H9 (cell line): ENCODE results near the gene KCNIP4. TPM values are rescaled to one million over a fixed set of nuclear protein-coding genes. Genes with fewer than 3 reads are reported as not detected.

ENCODE experiments used
- DNase-seq: peaks from one replicate; pipeline ENCODE4 v3.0.0-alpha.2; 2017
- H2AFZ ChIP-seq: one replicate; pipeline ENCODE4 v1.6.1; 2013; ENCODE audit warnings: mild to moderate bottlenecking, low read length, control low read depth, moderate library complexity
- H2AK5ac ChIP-seq: 2 replicates; pipeline ENCODE4 v1.6.1; 2013; ENCODE audit warnings: low read length, control low read depth, mixed read lengths; ENCODE audit not compliant: insufficient read length
- H2BK120ac ChIP-seq: one replicate; pipeline ENCODE4 v1.6.1; 2013; ENCODE audit warnings: low read depth, mild to moderate bottlenecking, low read length, control low read depth, inconsistent platforms; ENCODE audit not compliant: poor library complexity, severe bottlenecking
- H2BK12ac ChIP-seq: 2 replicates; pipeline ENCODE4 v1.6.1; 2013; ENCODE audit warnings: low read length, control low read depth, mixed read lengths, low read depth; ENCODE audit not compliant: insufficient read length
- H2BK15ac ChIP-seq: 2 replicates; pipeline ENCODE4 v1.6.1; 2013; ENCODE audit warnings: low read depth, low read length, control low read depth
- H2BK20ac ChIP-seq: one replicate; pipeline ENCODE4 v1.6.1; 2013; ENCODE audit warnings: low read depth, mild to moderate bottlenecking, low read length, control low read depth, inconsistent platforms; ENCODE audit not compliant: poor library complexity, severe bottlenecking
- H2BK5ac ChIP-seq: 2 replicates; pipeline ENCODE4 v1.6.1; 2013; ENCODE audit warnings: low read length, control low read depth, mixed read lengths; ENCODE audit not compliant: insufficient read length
- H3K14ac ChIP-seq: 2 replicates; pipeline ENCODE4 v1.6.1; 2013; ENCODE audit warnings: low read length, control low read depth; ENCODE audit not compliant: insufficient read depth
- H3K18ac ChIP-seq: 2 replicates; pipeline ENCODE4 v1.6.1; 2013; ENCODE audit warnings: low read depth, mild to moderate bottlenecking, mixed read lengths, low read length, control low read depth; ENCODE audit not compliant: insufficient read length
- H3K23ac ChIP-seq: 2 replicates; pipeline ENCODE4 v1.6.1; 2013; ENCODE audit warnings: low read length, control low read depth, mixed read lengths, low read depth; ENCODE audit not compliant: insufficient read length
- H3K23me2 ChIP-seq: 2 replicates; pipeline ENCODE4 v1.6.1; 2013; ENCODE audit warnings: low read depth, mild to moderate bottlenecking, mixed read lengths, low read length, control low read depth; ENCODE audit not compliant: insufficient read length, poor library complexity, severe bottlenecking
- H3K27ac ChIP-seq: 2 replicates; pipeline ENCODE4 v1.5.1; 2013; ENCODE audit warnings: low read length, control low read depth, mixed read lengths, low read depth; ENCODE audit not compliant: insufficient read length
- H3K27me3 ChIP-seq: 2 replicates; pipeline ENCODE4 v1.6.1; 2013; ENCODE audit warnings: low read length, control low read depth, inconsistent platforms; ENCODE audit not compliant: insufficient read depth
- H3K4ac ChIP-seq: 2 replicates; pipeline ENCODE4 v1.6.1; 2013; ENCODE audit warnings: low read depth, mild to moderate bottlenecking, control low read depth, inconsistent platforms, low read length, moderate library complexity
- H3K4me1 ChIP-seq: 2 replicates; pipeline ENCODE4 v1.6.1; 2013; ENCODE audit warnings: low read length, control low read depth, inconsistent platforms; ENCODE audit not compliant: insufficient read depth
- H3K4me2 ChIP-seq: 2 replicates; pipeline ENCODE4 v1.6.1; 2013; ENCODE audit warnings: low read length, control low read depth, mixed read lengths; ENCODE audit not compliant: insufficient read length, insufficient read depth
- H3K56ac ChIP-seq: 2 replicates; pipeline ENCODE4 v1.6.1; 2013; ENCODE audit warnings: low read depth, mild to moderate bottlenecking, mixed read lengths, low read length, control low read depth; ENCODE audit not compliant: insufficient read length
- H3K79me1 ChIP-seq: 2 replicates; pipeline ENCODE4 v1.6.1; 2013; ENCODE audit warnings: low read depth, mild to moderate bottlenecking, moderate library complexity, low read length, control low read depth, inconsistent platforms; ENCODE audit not compliant: insufficient read depth, poor library complexity, severe bottlenecking
- H3K79me2 ChIP-seq: 2 replicates; pipeline ENCODE4 v1.6.1; 2013; ENCODE audit warnings: low read length, control low read depth, inconsistent platforms; ENCODE audit not compliant: insufficient read depth
- H3K9ac ChIP-seq: 2 replicates; pipeline ENCODE4 v1.6.1; 2013; ENCODE audit warnings: low read length, control low read depth, mixed read lengths; ENCODE audit not compliant: insufficient read length; ENCODE audit errors: extremely low read depth
- H3K9me3 ChIP-seq: one replicate; pipeline ENCODE4 v1.6.1; 2013; ENCODE audit warnings: low read depth, low read length, inconsistent platforms; ENCODE audit not compliant: control insufficient read depth
- H3T11ph ChIP-seq: one replicate; pipeline ENCODE4 v1.6.1; 2013; ENCODE audit warnings: mild to moderate bottlenecking, low read length, control low read depth, inconsistent platforms
- H4K20me1 ChIP-seq: one replicate; pipeline ENCODE4 v1.6.1; 2013; ENCODE audit not compliant: control insufficient read depth, insufficient read length, insufficient read depth
- H4K5ac ChIP-seq: 2 replicates; pipeline ENCODE4 v1.6.1; 2013; ENCODE audit warnings: low read depth, mild to moderate bottlenecking, mixed read lengths, low read length, control low read depth; ENCODE audit not compliant: insufficient read length
- H4K8ac ChIP-seq: replicated peaks from 2 replicates; pipeline ENCODE4 v1.6.1; 2013; ENCODE audit warnings: low read length, control low read depth, mixed read lengths, low read depth; ENCODE audit not compliant: insufficient read length
- H4K91ac ChIP-seq: 2 replicates; pipeline ENCODE4 v1.6.1; 2013; ENCODE audit warnings: low read depth, mild to moderate bottlenecking, moderate library complexity, mixed read lengths, low read length, control low read depth; ENCODE audit not compliant: insufficient read length
- H3K27ac Mint-ChIP-seq, 3 experiments: 2 replicates in 2 of 3; 3 replicates in 1 of 3; pipeline ENCODE4 v1.8.0; 2020 to 2021; ENCODE audit warnings: mixed read lengths in 3 of 3, mild to moderate bottlenecking in 1 of 3, moderate library complexity in 1 of 3
- H3K27me3 Mint-ChIP-seq: 2 replicates; pipeline ENCODE4 v1.8.0; 2021; ENCODE audit warnings: low read depth, mild to moderate bottlenecking, moderate library complexity, mixed read lengths
- H3K36me3 Mint-ChIP-seq, 3 experiments: 2 replicates in 2 of 3; 3 replicates in 1 of 3; pipeline ENCODE4 v1.8.0; 2020 to 2021; ENCODE audit warnings: low read depth in 3 of 3, mixed read lengths in 3 of 3; ENCODE audit not compliant: insufficient read depth in 1 of 3
- H3K4me1 Mint-ChIP-seq, 2 experiments: 2 replicates each; pipeline ENCODE4 v1.8.0; 2020; ENCODE audit warnings: mixed read lengths in 2 of 2
- H3K4me3 Mint-ChIP-seq, 2 experiments: 2 replicates in 1 of 2; 3 replicates in 1 of 2; pipeline ENCODE4 v1.8.0; 2020 to 2021; ENCODE audit warnings: mild to moderate bottlenecking in 2 of 2, mixed read lengths in 2 of 2, moderate library complexity in 1 of 2
- H3K9me3 Mint-ChIP-seq, 2 experiments: 2 replicates in 1 of 2; 3 replicates in 1 of 2; pipeline ENCODE4 v1.8.0; 2020; ENCODE audit warnings: mild to moderate bottlenecking in 2 of 2, mixed read lengths in 2 of 2, moderate library complexity in 1 of 2
- total RNA-seq: library from RNA; stranded (reverse); gene quantifications from 2 replicates; pipeline ENCODE4 v1.2.1, GENCODE V29; 2021
- TF ChIP-seq, protein P1 (sequence below): fragments of 200-600 bp; sonication (generic); conservative IDR thresholded peaks from 3 replicates; pipeline ENCODE4 v1.8.0; 2021; ENCODE audit warnings: antibody characterized with exemption, mild to moderate bottlenecking

Gene KCNIP4
- total RNA-seq, 1 experiment from 2014 or later: not detected

DNA sequence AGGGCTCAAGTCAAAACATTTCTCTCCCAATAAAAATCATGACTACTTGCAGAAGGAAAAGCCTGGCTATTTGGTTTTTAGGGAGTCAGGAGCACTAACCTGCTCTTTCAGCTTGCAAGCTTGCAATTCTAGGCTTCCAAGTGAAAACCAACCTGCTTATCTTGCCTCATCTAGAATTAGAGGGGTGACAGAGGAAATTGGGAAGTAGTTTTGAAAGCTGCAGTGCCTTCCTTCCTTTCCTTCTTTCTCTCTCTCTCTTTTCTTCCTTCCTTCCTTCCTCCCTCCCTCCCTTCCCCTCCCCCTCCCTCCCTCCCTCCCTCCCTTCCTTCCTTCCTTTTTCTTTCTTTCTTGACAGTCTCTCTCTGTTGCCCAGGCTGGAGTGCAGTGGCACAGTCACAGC, 417.5 kb downstream of the KCNIP4 start:
- Histone ChIP-seq H3K14ac (no peak overlapping the region), H2BK12ac (no peak overlapping the region), H4K5ac (no peak overlapping the region), H3K79me2 (no peaks in the 10 kb centered on the region), H3K79me1 (no peaks in the 10 kb centered on the region), H2BK5ac (no peak overlapping the region), H3K27ac (no peak overlapping the region), H3K23ac (no peak overlapping the region), H2BK20ac (no peak overlapping the region), H3K18ac (no peak overlapping the region), H3K27me3 (no peaks in the 10 kb centered on the region), H3K9me3 (no peaks in the 10 kb centered on the region), H2BK120ac (no peak overlapping the region), H3K4me2 (no peak overlapping the region), H2BK15ac (no peak overlapping the region), H2AK5ac (no peak overlapping the region), H4K8ac (no peak overlapping the region), H3K56ac (no peak overlapping the region), H3T11ph (no peak overlapping the region), H3K9ac (no peak overlapping the region), H3K23me2 (no peaks in the 10 kb centered on the region), H2AFZ (no peak overlapping the region), H3K4ac (no peak overlapping the region), H4K20me1 (no peaks in the 10 kb centered on the region), H4K91ac (no peak overlapping the region), H3K4me1 (no peaks in the 10 kb centered on the region)
- TF ChIP-seq, protein P1, sequence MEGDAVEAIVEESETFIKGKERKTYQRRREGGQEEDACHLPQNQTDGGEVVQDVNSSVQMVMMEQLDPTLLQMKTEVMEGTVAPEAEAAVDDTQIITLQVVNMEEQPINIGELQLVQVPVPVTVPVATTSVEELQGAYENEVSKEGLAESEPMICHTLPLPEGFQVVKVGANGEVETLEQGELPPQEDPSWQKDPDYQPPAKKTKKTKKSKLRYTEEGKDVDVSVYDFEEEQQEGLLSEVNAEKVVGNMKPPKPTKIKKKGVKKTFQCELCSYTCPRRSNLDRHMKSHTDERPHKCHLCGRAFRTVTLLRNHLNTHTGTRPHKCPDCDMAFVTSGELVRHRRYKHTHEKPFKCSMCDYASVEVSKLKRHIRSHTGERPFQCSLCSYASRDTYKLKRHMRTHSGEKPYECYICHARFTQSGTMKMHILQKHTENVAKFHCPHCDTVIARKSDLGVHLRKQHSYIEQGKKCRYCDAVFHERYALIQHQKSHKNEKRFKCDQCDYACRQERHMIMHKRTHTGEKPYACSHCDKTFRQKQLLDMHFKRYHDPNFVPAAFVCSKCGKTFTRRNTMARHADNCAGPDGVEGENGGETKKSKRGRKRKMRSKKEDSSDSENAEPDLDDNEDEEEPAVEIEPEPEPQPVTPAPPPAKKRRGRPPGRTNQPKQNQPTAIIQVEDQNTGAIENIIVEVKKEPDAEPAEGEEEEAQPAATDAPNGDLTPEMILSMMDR: no peak
- Mint-ChIP-seq H3K9me3 (no peaks in the 10 kb centered on the region), H3K4me1 (peaks cover 0 to 2% of the 10 kb centered on the region in 2 experiments; a peak in 2 of 4 replicates), H3K27me3 (no peaks in the 10 kb centered on the region), H3K27ac (no peak overlapping the region), H3K4me3 (no peak overlapping the region), H3K36me3 (no peaks in the 10 kb centered on the region)
- DNase-seq: no peak
